Caco-2 (cell line): ENCODE results near the gene ABHD8. TPM values are rescaled to one million over a fixed set of nuclear protein-coding genes. Genes with fewer than 3 reads are reported as not detected.

Experiments
- BruUV-seq: library from RNA; stranded (reverse); fragments of 400-500 nt; replicated peaks from 2 replicates; lab custom pipeline; 2021; lab: Mats Ljungman, UMichigan
- CTCF ChIA-PET: fragments of 300-600 bp; sonication (Branson Sonifier 250); formaldehyde crosslinking; loops from one replicate; lab custom pipeline; 2022; ENCODE audit warnings: antibody characterized with exemption; lab: Charles Lee
- POLR2A ChIA-PET: fragments of 300-600 bp; sonication (Branson Sonifier 250); formaldehyde crosslinking; loops from one replicate; lab custom pipeline; 2022; ENCODE audit warnings: antibody characterized with exemption; lab: Charles Lee
- DNase-seq, 2 experiments: peaks; one replicate each; pipeline versions ENCODE4 v3.0.0 to v3.0.0-alpha.2; 2020 to 2022
- H3K27me3 ChIP-seq: replicated peaks from 2 replicates; pipeline ENCODE4 v1.6.0; 2011; ENCODE audit warnings: low read length; ENCODE audit not compliant: control insufficient read depth, insufficient read depth
- H3K36me3 ChIP-seq: 2 replicates; pipeline ENCODE4 v1.5.1; 2011; ENCODE audit warnings: low read length; ENCODE audit not compliant: control insufficient read depth, insufficient read depth
- H3K4me1 ChIP-seq: fragments of 250-450 bp; sonication (Bioruptor Pico); 2 replicates; pipeline ENCODE4 v1.5.1; 2020; ENCODE audit warnings: mild to moderate bottlenecking
- H3K4me3 ChIP-seq: 2 replicates; pipeline ENCODE4 v1.5.1; 2011; ENCODE audit warnings: low read depth, mild to moderate bottlenecking, control low read depth, low read length
- H3K9me3 ChIP-seq: fragments of 250-450 bp; sonication (Bioruptor Pico); 2 replicates; pipeline ENCODE4 v1.5.1; 2020; ENCODE audit warnings: mild to moderate bottlenecking, moderate library complexity
- H3K27ac Mint-ChIP-seq: one replicate; pipeline ENCODE4 v1.8.0; 2022; ENCODE audit warnings: mixed read lengths; ENCODE audit not compliant: unreplicated experiment
- H3K27me3 Mint-ChIP-seq: one replicate; pipeline ENCODE4 v1.8.0; 2022; ENCODE audit warnings: mixed read lengths; ENCODE audit not compliant: insufficient read depth, unreplicated experiment
- H3K36me3 Mint-ChIP-seq: one replicate; pipeline ENCODE4 v1.8.0; 2022; ENCODE audit warnings: mild to moderate bottlenecking, mixed read lengths; ENCODE audit not compliant: insufficient read depth, unreplicated experiment
- H3K4me1 Mint-ChIP-seq: one replicate; pipeline ENCODE4 v1.8.0; 2022; ENCODE audit warnings: low read depth, mixed read lengths; ENCODE audit not compliant: unreplicated experiment
- H3K4me3 Mint-ChIP-seq: one replicate; pipeline ENCODE4 v1.8.0; 2022; ENCODE audit warnings: mild to moderate bottlenecking, moderate library complexity, mixed read lengths; ENCODE audit not compliant: unreplicated experiment
- H3K9me3 Mint-ChIP-seq: one replicate; pipeline ENCODE4 v1.8.0; 2022; ENCODE audit warnings: mixed read lengths; ENCODE audit not compliant: unreplicated experiment
- intact Hi-C: fragments of 100-400 bp; cut with micrococcal nuclease; formaldehyde crosslinking; loops from one replicate; pipeline ENCODE4 v1.10.0; 2022; ENCODE audit not compliant: unreplicated experiment
- total RNA-seq: library from RNA; stranded (reverse); gene quantifications from 2 replicates; pipeline ENCODE4 v1.2.3, GENCODE V29; 2022
- TF ChIP-seq, protein P1 (sequence below), 2 experiments: fragments of 200-600 bp in 1 of 2; IDR thresholded peaks; 1 replicate in 1 of 2; 2 replicates in 1 of 2; pipeline versions ENCODE4 v1.5.1 to v1.8.0; 2011 to 2022; ENCODE audit warnings: antibody characterized with exemption in 1 of 2, control low read depth in 1 of 2, inconsistent platforms in 1 of 2, low read depth in 1 of 2, low read length in 1 of 2, mild to moderate bottlenecking in 1 of 2, moderate library complexity in 1 of 2; ENCODE audit not compliant: insufficient read depth in 1 of 2, severe bottlenecking in 1 of 2, unreplicated experiment in 1 of 2

Gene ABHD8
- total RNA-seq, 1 experiment from 2014 or later: 11.3 TPM

GRCh38 chr19:17292301-17293074 is 10.7 kb downstream of the ABHD8 start:
- Mint-ChIP-seq H3K27me3 (no peaks in the 10 kb centered on the region), H3K4me3 (peak overlapping the region; percentile 83), H3K4me1 (no peaks in the 10 kb centered on the region), H3K36me3 (peaks cover 27% of the 10 kb centered on the region), H3K27ac (peak overlapping the region; percentile 84), H3K9me3 (no peaks in the 10 kb centered on the region)
- H3K9me3 ChIP-seq: no peaks in the 10 kb centered on the region
- DNase-seq: peak; percentile 91 to 92
- POLR2A ChIA-PET: interaction anchor here (0.6 to 1.6 kb wide), 6 partner anchors 13 to 608 kb away, joined by 3 to 12 read pairs (median 6); partner anchors contain the start of genes BABAM1, DDA1, MRPL34 and OCEL1
- CTCF ChIA-PET: interaction anchor here (0.6 to 1.8 kb wide), 19 partner anchors 10 to 987 kb away, joined by 3 to 44 read pairs (median 3); partner anchors contain the start of genes ABHD8, DDA1, MRPL34 and OCEL1
- BruUV-seq: no TSS peak
- TF ChIP-seq, protein P1, sequence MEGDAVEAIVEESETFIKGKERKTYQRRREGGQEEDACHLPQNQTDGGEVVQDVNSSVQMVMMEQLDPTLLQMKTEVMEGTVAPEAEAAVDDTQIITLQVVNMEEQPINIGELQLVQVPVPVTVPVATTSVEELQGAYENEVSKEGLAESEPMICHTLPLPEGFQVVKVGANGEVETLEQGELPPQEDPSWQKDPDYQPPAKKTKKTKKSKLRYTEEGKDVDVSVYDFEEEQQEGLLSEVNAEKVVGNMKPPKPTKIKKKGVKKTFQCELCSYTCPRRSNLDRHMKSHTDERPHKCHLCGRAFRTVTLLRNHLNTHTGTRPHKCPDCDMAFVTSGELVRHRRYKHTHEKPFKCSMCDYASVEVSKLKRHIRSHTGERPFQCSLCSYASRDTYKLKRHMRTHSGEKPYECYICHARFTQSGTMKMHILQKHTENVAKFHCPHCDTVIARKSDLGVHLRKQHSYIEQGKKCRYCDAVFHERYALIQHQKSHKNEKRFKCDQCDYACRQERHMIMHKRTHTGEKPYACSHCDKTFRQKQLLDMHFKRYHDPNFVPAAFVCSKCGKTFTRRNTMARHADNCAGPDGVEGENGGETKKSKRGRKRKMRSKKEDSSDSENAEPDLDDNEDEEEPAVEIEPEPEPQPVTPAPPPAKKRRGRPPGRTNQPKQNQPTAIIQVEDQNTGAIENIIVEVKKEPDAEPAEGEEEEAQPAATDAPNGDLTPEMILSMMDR (IDR thresholded peaks at IDR 0.05; ENCODE audit: insufficient read depth in 1 of 2, low read depth in 1 of 2, low read length in 1 of 2, severe bottlenecking in 1 of 2, unreplicated experiment in 1 of 2): peak; percentile 68 to 77
- H3K36me3 ChIP-seq: peaks cover 1% of the 10 kb centered on the region; the same call in 1 of the 2 replicates
- H3K27me3 ChIP-seq: no peaks in the 10 kb centered on the region
- intact Hi-C loops: loop anchor here (1.0 to 5.0 kb wide), 3 partner anchors 13 to 98 kb away; partner anchors contain the start of gene MRPL34
- no peaks in the 10 kb centered on the region for H3K4me1 ChIP-seq
- H3K4me3 ChIP-seq: peak overlapping the region; percentile 70

DNA sequence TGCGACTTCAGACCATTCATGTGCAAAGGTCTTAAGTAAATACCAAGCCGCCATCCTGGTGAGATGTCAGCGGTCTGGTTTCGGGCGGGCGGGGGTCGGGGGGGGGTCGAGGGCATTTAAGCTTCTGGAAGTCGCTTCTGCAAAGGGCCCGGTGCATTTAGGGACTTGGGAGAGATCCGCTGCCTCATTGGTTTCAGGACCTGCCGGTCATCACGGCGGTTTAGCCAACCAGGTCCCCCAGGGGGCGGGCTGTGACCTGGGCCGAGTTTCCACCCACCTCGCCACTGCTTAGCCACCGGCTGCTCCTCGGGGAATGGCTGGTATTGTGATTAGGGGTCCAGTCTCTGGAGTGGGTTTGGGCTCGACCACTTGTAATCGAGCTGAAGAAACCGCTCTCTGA is 13.7 kb downstream of the ABHD8 start:
- BruUV-seq: no TSS peak
- no peak overlapping the region for H3K27ac Mint-ChIP-seq
- intact Hi-C loops: no loop called here
- H3K27me3 Mint-ChIP-seq: no peaks in the 10 kb centered on the region
- H3K36me3 ChIP-seq: peaks cover 1% of the 10 kb centered on the region; the same call in 1 of the 2 replicates
- no peaks in the 10 kb centered on the region for H3K9me3 Mint-ChIP-seq
- H3K36me3 Mint-ChIP-seq: peaks cover 7% of the 10 kb centered on the region
- TF ChIP-seq, protein P1 (IDR thresholded peaks at IDR 0.05; ENCODE audit: insufficient read depth in 1 of 2, low read depth in 1 of 2, low read length in 1 of 2, severe bottlenecking in 1 of 2, unreplicated experiment in 1 of 2): no peak
- POLR2A ChIA-PET: no interaction called here
- H3K9me3 ChIP-seq: no peaks in the 10 kb centered on the region
- peak; percentile 81 to 86 for DNase-seq
- peaks cover 5% of the 10 kb centered on the region for H3K4me1 Mint-ChIP-seq
- H3K4me3 Mint-ChIP-seq: no peak overlapping the region
- H3K27me3 ChIP-seq: no peaks in the 10 kb centered on the region
- CTCF ChIA-PET: no interaction called here
- H3K4me1 ChIP-seq: peaks cover 11% of the 10 kb centered on the region; the same call in 1 of the 2 replicates
- H3K4me3 ChIP-seq: no peak overlapping the region

GRCh38 chr19:17286752-17287151 is 16.5 kb downstream of the ABHD8 start:
- no peaks in the 10 kb centered on the region; the same call in 1 of the 2 replicates for H3K36me3 ChIP-seq
- no peak overlapping the region for H3K4me3 ChIP-seq
- peaks cover 11% of the 10 kb centered on the region; the same call in 1 of the 2 replicates for H3K4me1 ChIP-seq
- H3K27me3 ChIP-seq: no peaks in the 10 kb centered on the region
- no TSS peak for BruUV-seq
- CTCF ChIA-PET: interaction anchor here (1.1 kb wide), 1 partner anchor 20 kb away, joined by 4 read pairs; no protein-coding TSS in a partner anchor
- H3K9me3 ChIP-seq: no peaks in the 10 kb centered on the region
- POLR2A ChIA-PET: no interaction called here
- Mint-ChIP-seq H3K9me3 (no peaks in the 10 kb centered on the region), H3K27ac (no peak overlapping the region), H3K4me3 (no peak overlapping the region), H3K27me3 (no peaks in the 10 kb centered on the region), H3K36me3 (peaks cover 14% of the 10 kb centered on the region), H3K4me1 (peaks cover 5% of the 10 kb centered on the region)
- intact Hi-C loops: no loop called here
- DNase-seq: no peak
- TF ChIP-seq, protein P1 (IDR thresholded peaks at IDR 0.05; ENCODE audit: insufficient read depth in 1 of 2, low read depth in 1 of 2, low read length in 1 of 2, severe bottlenecking in 1 of 2, unreplicated experiment in 1 of 2): no peak
